Measurements from ENCODE around the gene SFRP4. TPM values are rescaled to one million over a fixed set of nuclear protein-coding genes. Genes with fewer than 3 reads are reported as not detected.

The SFRP4 gene
- total RNA-seq, 1 experiment from 2014 or later = 0.24 TPM

GRCh38 chr7:37947138-37947940, 30.7 kb upstream of the SFRP4 start:
- no peak for ATAC-seq
- Mint-ChIP-seq H3K4me3 (no peak overlapping the region), H3K9me3 (peaks cover 4% of the 10 kb centered on the region), H3K4me1 (peaks cover 12% of the 10 kb centered on the region), H3K27me3 (ENCODE audit: low read depth) (no peaks in the 10 kb centered on the region), H3K27ac (no peak overlapping the region), H3K36me3 (no peaks in the 10 kb centered on the region)
- ChIA-PET CTCF (interaction anchor here (1.1 to 2.0 kb wide), 3 partner anchors 29 to 268 kb away, joined by 3 to 8 read pairs (median 4); partner anchors contain the start of gene SFRP4), POLR2A (no interaction called here)
- TF ChIP-seq ZNF121 (CRISPR knock-in tag; IDR thresholded peaks at IDR 0.05) (no peak), RELA (CRISPR knock-in tag; IDR thresholded peaks at IDR 0.05; ENCODE audit: borderline replicate concordance) (no peak), FOXK1 (CRISPR knock-in tag; IDR thresholded peaks at IDR 0.05) (no peak), MYBL2 (CRISPR knock-in tag; IDR thresholded peaks at IDR 0.05) (no peak), FOXP4 (CRISPR knock-in tag; IDR thresholded peaks at IDR 0.05) (no peak), ZMAT4 (CRISPR knock-in tag; IDR thresholded peaks at IDR 0.05) (no peak), JAZF1 (CRISPR knock-in tag; IDR thresholded peaks at IDR 0.05) (no peak), TCF7 (CRISPR knock-in tag; IDR thresholded peaks at IDR 0.05; ENCODE audit: low read depth) (no peak), IRF1 (CRISPR knock-in tag; IDR thresholded peaks at IDR 0.05) (no peak), ATF3 (CRISPR knock-in tag; conservative IDR thresholded peaks at IDR 0.05) (no peak), ARID4B (CRISPR knock-in tag; IDR thresholded peaks at IDR 0.05; ENCODE audit: borderline replicate concordance) (no peak), ETV6 (CRISPR knock-in tag; IDR thresholded peaks at IDR 0.05) (no peak), MAX (CRISPR knock-in tag; IDR thresholded peaks at IDR 0.05) (no peak), ZNF263 (CRISPR knock-in tag; IDR thresholded peaks at IDR 0.05; ENCODE audit: low read depth) (no peak), TEAD1 (CRISPR knock-in tag; IDR thresholded peaks at IDR 0.05) (no peak)
- DNase-seq (ENCODE audit: low spot score) = no peak

GRCh38 chr7:37945336-37945735, 28.7 kb upstream of the SFRP4 start:
- H3K27me3 Mint-ChIP-seq (ENCODE audit: low read depth) = no peaks in the 10 kb centered on the region
- DNase-seq (ENCODE audit: low spot score) = no peak
- POLR2A ChIA-PET = no interaction called here
- no peaks in the 10 kb centered on the region for H3K36me3 Mint-ChIP-seq
- peaks cover 12% of the 10 kb centered on the region for H3K4me1 Mint-ChIP-seq
- CTCF ChIA-PET = interaction anchor here (1.5 kb wide), 1 partner anchor 29 kb away, joined by 4 read pairs; the partner anchor contains the start of gene SFRP4
- no peak overlapping the region for H3K4me3 Mint-ChIP-seq
- no peak overlapping the region for H3K27ac Mint-ChIP-seq
- ATAC-seq = no peak
- peaks cover 4% of the 10 kb centered on the region for H3K9me3 Mint-ChIP-seq
- no peak for TF ChIP-seq ZNF263 (CRISPR knock-in tag; IDR thresholded peaks at IDR 0.05; ENCODE audit: low read depth)
- no peak for TF ChIP-seq ZNF423 (CRISPR knock-in tag; IDR thresholded peaks at IDR 0.05)
- no peak for TF ChIP-seq ATF6 (CRISPR knock-in tag; IDR thresholded peaks at IDR 0.05)
- TF ChIP-seq TEAD1 (CRISPR knock-in tag; IDR thresholded peaks at IDR 0.05) = no peak
- TF ChIP-seq ZNF512 (CRISPR knock-in tag; IDR thresholded peaks at IDR 0.05; ENCODE audit: borderline replicate concordance) = no peak

Measured in WTC11 (cell line).